ENCODE results near the gene LRP4.
A peak's percentile ranks its signal among the peaks of the same experiment; 100 is the strongest.

The LRP4 gene

DNA sequence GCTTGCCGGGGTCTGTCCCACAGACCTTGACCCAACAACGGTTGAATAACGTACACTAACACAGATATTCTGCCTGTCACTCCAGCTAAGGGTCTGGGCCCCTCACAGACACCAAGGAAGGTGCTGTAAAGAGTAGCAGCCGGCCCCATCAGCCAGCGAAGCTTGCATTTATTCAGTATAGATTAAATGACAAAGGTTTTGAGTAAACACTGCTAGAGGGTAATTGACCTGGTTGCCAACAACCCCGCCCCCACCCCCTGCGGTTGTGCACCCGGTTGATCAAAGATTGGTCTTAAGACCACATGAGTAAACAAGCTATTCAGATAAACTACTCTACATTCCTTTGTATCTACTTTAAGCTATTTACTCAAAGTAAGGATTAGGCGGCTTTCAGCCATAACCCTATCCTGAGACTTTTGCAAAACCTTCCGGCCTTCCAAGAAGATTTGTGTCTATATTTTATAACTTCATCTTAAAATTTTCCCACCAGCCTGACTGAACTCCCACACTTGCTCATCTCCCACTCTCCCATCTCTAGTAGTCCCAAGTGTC lies 67.4 kb downstream of the LRP4 start:
- H3K4me1 ChIP-seq, result no peaks in the 10 kb centered on the region
- no peaks in the 10 kb centered on the region for H3K27me3 ChIP-seq
- no peaks in the 10 kb centered on the region for H3K9me3 ChIP-seq
- DNase-seq, result no peak
- H3K4me3 ChIP-seq (ENCODE audit: low read depth, low read length), result no peak overlapping the region
- TF ChIP-seq CTCF (IDR thresholded peaks at IDR 0.05; ENCODE audit: low read depth, low read length), result no peak
- H3K36me3 ChIP-seq, result no peaks in the 10 kb centered on the region

DNA sequence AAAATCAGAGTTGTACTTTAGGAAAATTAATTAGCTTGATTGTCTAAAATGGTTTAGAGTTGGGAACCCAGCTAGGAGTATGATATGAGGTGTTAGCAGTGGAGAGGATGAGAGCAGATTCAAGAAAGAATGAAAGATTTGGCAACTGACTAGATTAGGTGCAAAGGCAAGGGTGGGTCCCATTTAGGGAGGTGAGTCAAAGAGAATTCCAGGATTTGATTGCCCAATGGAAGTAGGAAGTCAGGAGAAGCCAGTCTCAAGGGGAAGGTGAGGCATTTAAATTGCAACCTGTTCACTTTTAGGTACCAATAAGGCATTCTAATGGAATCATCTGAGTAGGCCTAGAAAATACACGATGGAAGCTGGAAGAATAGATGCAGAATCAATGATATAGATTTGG lies 68.7 kb downstream of the LRP4 start:
- DNase-seq, result no peak
- TF ChIP-seq CTCF (IDR thresholded peaks at IDR 0.05; ENCODE audit: low read depth, low read length), result no peak
- Histone ChIP-seq H3K27me3 (no peaks in the 10 kb centered on the region), H3K36me3 (no peaks in the 10 kb centered on the region), H3K9me3 (no peaks in the 10 kb centered on the region), H3K4me1 (no peaks in the 10 kb centered on the region), H3K4me3 (ENCODE audit: low read depth, low read length) (no peak overlapping the region)

GRCh38 chr11:46846510-46846830 lies 71.9 kb downstream of the LRP4 start:
- TF ChIP-seq CTCF (IDR thresholded peaks at IDR 0.05; ENCODE audit: low read depth, low read length), result no peak
- no peak for DNase-seq
- no peaks in the 10 kb centered on the region for H3K4me1 ChIP-seq
- no peaks in the 10 kb centered on the region for H3K27me3 ChIP-seq
- peak overlapping the region; percentile 87 for H3K4me3 ChIP-seq (ENCODE audit: low read depth, low read length)
- H3K36me3 ChIP-seq, result no peaks in the 10 kb centered on the region
- H3K9me3 ChIP-seq, result no peaks in the 10 kb centered on the region

DNA sequence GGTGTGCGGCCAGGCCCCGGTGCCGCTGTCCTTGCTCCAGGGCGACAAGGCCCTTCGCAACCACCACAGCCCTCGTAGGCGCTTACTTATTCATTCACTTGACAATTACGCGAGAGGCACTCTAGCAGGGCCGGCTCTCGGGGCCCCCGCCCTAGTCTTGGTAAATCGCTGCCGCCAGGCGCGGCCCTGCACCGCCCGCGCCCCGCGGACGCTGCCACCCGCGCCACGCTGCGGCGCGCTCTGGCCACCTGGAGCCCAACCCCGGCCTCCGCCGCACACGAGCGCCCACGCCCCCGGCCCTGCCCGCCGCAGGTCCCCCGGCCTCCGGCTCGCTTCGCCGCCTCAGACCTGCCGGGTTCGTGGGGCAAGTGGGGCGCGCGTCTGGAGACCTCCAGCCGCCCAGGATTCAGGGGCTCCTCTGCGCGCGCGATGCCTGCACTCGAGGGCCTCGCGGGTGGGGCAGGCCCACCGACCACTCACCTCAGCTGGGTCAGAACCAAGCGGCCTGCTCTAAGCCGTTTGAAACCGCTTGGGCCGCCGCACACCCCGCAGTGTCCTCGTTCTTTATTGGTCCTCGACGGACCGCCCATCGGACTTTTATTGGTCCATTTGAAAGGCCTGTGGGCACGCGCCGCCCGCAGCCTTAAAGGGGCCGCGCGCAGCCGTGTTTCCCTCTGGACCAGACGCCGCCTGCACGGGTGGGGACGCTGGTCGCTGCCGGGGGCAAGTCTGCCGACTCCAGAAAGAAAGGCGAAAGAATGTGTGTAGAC lies 72.4 kb downstream of the LRP4 start, which contains the start of gene CKAP5:
Gene CKAP5, minus strand, starts transcription at position 541 of the 770 bp plus-strand sequence. CDS start 25,049 bp downstream, outside the sequence.
- H3K9me3 ChIP-seq, result no peaks in the 10 kb centered on the region
- TF ChIP-seq CTCF (IDR thresholded peaks at IDR 0.05; ENCODE audit: low read depth, low read length), result no peak
- no peaks in the 10 kb centered on the region for H3K4me1 ChIP-seq
- peak; percentile 84 for DNase-seq
- no peaks in the 10 kb centered on the region for H3K36me3 ChIP-seq
- H3K27me3 ChIP-seq, result no peaks in the 10 kb centered on the region
- H3K4me3 ChIP-seq (ENCODE audit: low read depth, low read length), result peak within 1 kb of the TSS; percentile 87

GRCh38 chr11:46845440-46845739 lies 73.0 kb downstream of the LRP4 start:
- Histone ChIP-seq H3K27me3 (no peaks in the 10 kb centered on the region), H3K4me3 (ENCODE audit: low read depth, low read length) (peak overlapping the region; percentile 87), H3K36me3 (no peaks in the 10 kb centered on the region), H3K9me3 (no peaks in the 10 kb centered on the region), H3K4me1 (no peaks in the 10 kb centered on the region)
- no peak for DNase-seq
- no peak for TF ChIP-seq CTCF (IDR thresholded peaks at IDR 0.05; ENCODE audit: low read depth, low read length)

DNA sequence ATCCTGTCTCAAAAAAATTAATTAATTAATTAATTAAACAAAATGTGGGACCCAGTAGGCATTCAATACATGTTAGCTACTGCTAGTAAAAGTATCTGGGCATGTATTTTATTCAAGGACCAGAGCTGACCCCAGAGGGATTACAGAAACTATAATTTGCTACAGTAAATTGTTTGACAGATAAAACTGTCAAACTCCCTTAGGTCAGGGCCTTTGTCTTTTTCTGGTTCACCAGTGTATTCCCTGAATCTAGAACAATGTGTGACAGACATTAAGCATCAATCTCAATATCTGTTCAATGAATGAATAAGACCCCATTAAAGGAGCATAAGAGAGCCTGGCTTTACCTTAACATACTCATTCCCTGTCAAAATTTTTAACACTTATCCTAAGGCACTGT lies 78.2 kb downstream of the LRP4 start:
- Histone ChIP-seq H3K36me3 (no peaks in the 10 kb centered on the region), H3K4me3 (ENCODE audit: low read depth, low read length) (no peak overlapping the region), H3K4me1 (no peaks in the 10 kb centered on the region), H3K9me3 (no peaks in the 10 kb centered on the region), H3K27me3 (no peaks in the 10 kb centered on the region)
- DNase-seq, result no peak
- no peak for TF ChIP-seq CTCF (IDR thresholded peaks at IDR 0.05; ENCODE audit: low read depth, low read length)
